GM12878 (cell line): ENCODE data around the gene MMP15. TPM values are rescaled to one million over a fixed set of nuclear protein-coding genes. Genes with fewer than 3 reads are reported as not detected.

Experiments
- ATAC-seq: fragments of 200-7000 bp; cut with Tn5 transposase; 3 replicates; pipeline ENCODE4 v1.9.1; 2020; ENCODE audit warnings: mild to moderate bottlenecking, moderate library complexity
- BruUV-seq: library from RNA; stranded (reverse); fragments of 400-500 nt; replicated peaks from 2 replicates; lab custom pipeline; 2021; lab: Mats Ljungman, UMichigan
- CTCF ChIA-PET: fragments of 300-600 bp; sonication (Branson Sonifier 250); formaldehyde crosslinking; extraction: SDS; loops from one replicate; lab custom pipeline; 2021; ENCODE audit warnings: inconsistent platforms; lab: Yijun Ruan, JAX
- POLR2A ChIA-PET: fragments of 350-600 bp; formaldehyde crosslinking; extraction: SDS; loops from one replicate; lab custom pipeline; 2021; ENCODE audit warnings: inconsistent platforms; lab: Charles Lee
- RAD21 ChIA-PET: fragments of 300-600 bp; sonication (Branson Sonifier 250); formaldehyde crosslinking; loops from one replicate; lab custom pipeline; 2023; ENCODE audit warnings: antibody characterized with exemption; ENCODE audit not compliant: unreplicated experiment; lab: Charles Lee
- SMC1A ChIA-PET: fragments of 300-600 bp; sonication (Branson Sonifier 250); formaldehyde crosslinking; loops from one replicate; lab custom pipeline; 2023; ENCODE audit not compliant: unreplicated experiment, uncharacterized antibody; lab: Charles Lee
- DNase-seq: peaks from one replicate; pipeline ENCODE4 v3.0.0-alpha.2; 2011; ENCODE audit warnings: low read depth, low spot score
- FAIRE-seq: peaks from 3 replicates; lab custom pipeline; 2011; peaks lifted over from hg19 to GRCh38; lab: Jason Lieb, UNC
- H2AFZ ChIP-seq: 2 replicates; pipeline ENCODE4 v1.6.0; 2011; ENCODE audit warnings: low read depth, low read length, control low read depth; ENCODE audit not compliant: control insufficient read depth
- H3K27ac ChIP-seq: 2 replicates; pipeline ENCODE4 v1.5.1; 2011; ENCODE audit warnings: control low read depth; ENCODE audit not compliant: control insufficient read depth, insufficient read depth
- H3K27me3 ChIP-seq, 2 experiments: replicated peaks in 1 of 2; 2 replicates each; pipeline versions ENCODE4 v1.6.0 to v1.6.1; 2011; ENCODE audit warnings: low read length in 1 of 2; ENCODE audit not compliant: control insufficient read depth in 2 of 2, insufficient read depth in 2 of 2
- H3K36me3 ChIP-seq, 2 experiments: 2 replicates each; pipeline ENCODE4 v1.5.1; 2011; ENCODE audit warnings: low read length in 1 of 2; ENCODE audit not compliant: control insufficient read depth in 2 of 2, insufficient read depth in 2 of 2
- H3K4me1 ChIP-seq: 2 replicates; pipeline ENCODE4 v1.6.1; 2011; ENCODE audit warnings: mild to moderate bottlenecking, low read length, moderate library complexity, mixed read lengths; ENCODE audit not compliant: control insufficient read depth, insufficient read depth
- H3K4me2 ChIP-seq: 2 replicates; pipeline ENCODE4 v1.6.0; 2011; ENCODE audit warnings: control low read depth; ENCODE audit not compliant: control insufficient read depth, insufficient read depth
- H3K4me3 ChIP-seq: fragments of 200-600 bp; sonication (generic); 2 replicates; pipeline ENCODE4 v1.5.1; 2016
- H3K79me2 ChIP-seq: 2 replicates; pipeline ENCODE4 v1.6.0; 2011; ENCODE audit warnings: low read length; ENCODE audit not compliant: control insufficient read depth, insufficient read depth
- H3K9ac ChIP-seq: 2 replicates; pipeline ENCODE4 v1.8.0; 2011; ENCODE audit warnings: low read length, control low read depth, mixed read lengths; ENCODE audit not compliant: control insufficient read depth, insufficient read depth
- H3K9me3 ChIP-seq: replicated peaks from 3 replicates; pipeline ENCODE4 v1.5.1; 2011; ENCODE audit warnings: mild to moderate bottlenecking, low read length; ENCODE audit not compliant: control insufficient read depth, insufficient read depth
- H4K20me1 ChIP-seq: 2 replicates; pipeline ENCODE4 v1.6.0; 2011; ENCODE audit not compliant: control insufficient read depth, insufficient read depth
- IRF4 ChIP-seq: IDR thresholded peaks from 2 replicates; pipeline ENCODE4 v1.6.1; 2011; ENCODE audit warnings: low read depth, low read length
- MTA3 ChIP-seq: IDR thresholded peaks from 2 replicates; pipeline ENCODE4 v1.6.1; 2012; ENCODE audit warnings: low read length, inconsistent platforms, borderline replicate concordance
- NR2C2 ChIP-seq: IDR thresholded peaks from 2 replicates; pipeline ENCODE4 v1.6.1; 2011; ENCODE audit warnings: borderline replicate concordance, low read depth; ENCODE audit not compliant: control insufficient read depth, insufficient read length
- SMC3 ChIP-seq: IDR thresholded peaks from 2 replicates; pipeline ENCODE4 v1.6.1; 2011; ENCODE audit warnings: low read length, improper control_type of control experiment, borderline replicate concordance
- SRF ChIP-seq, 2 experiments: IDR thresholded peaks; 2 replicates each; pipeline ENCODE4 v1.6.1; 2011; ENCODE audit warnings: low read depth in 2 of 2, low read length in 2 of 2, mild to moderate bottlenecking in 1 of 2, moderate library complexity in 1 of 2
- TCF7 ChIP-seq: IDR thresholded peaks from 2 replicates; pipeline ENCODE4 v1.6.1; 2014; ENCODE audit warnings: antibody characterized with exemption, borderline replicate concordance
- WGBS: methylation state at CpG from one replicate; pipeline ENCODE4 v1.1.6; 2016; ENCODE audit warnings: low lambda C conversion rate; ENCODE audit not compliant: insufficient replicate concordance, insufficient coverage; ENCODE audit errors: missing lambda C conversion rate; 5-methylcytosine and 5-hydroxymethylcytosine counted together
- in situ Hi-C: fragments of 300-500 bp; cut with MboI; formaldehyde crosslinking; loops from 9 replicates; pipeline ENCODE4 v1.14.3; 2018; ENCODE audit warnings: mixed read lengths
- intact Hi-C: fragments of 100-400 bp; cut with micrococcal nuclease; formaldehyde crosslinking; loops from one replicate; pipeline ENCODE4 v1.14.2; 2022; ENCODE audit not compliant: unreplicated experiment
- polyA plus RNA-seq, 11 experiments: library from polyadenylated mRNA; depleted of rRNA in 4 of 11; unstranded in 6 of 11; stranded (reverse) in 5 of 11; fragments of >200 nt; fragmentation: Nextera tagmentation in 4 of 11; fragmentation: Illumina TruSeq in 1 of 11; extraction: Ambion mirVana in 4 of 11; extraction: Trizol in 1 of 11; gene quantifications; 1 replicate in 1 of 11; 2 replicates in 10 of 11; pipeline versions ENCODE4 v1.2.1 to v1.2.3, GENCODE V29; 2011 to 2016; ENCODE audit warnings: inconsistent platforms in 2 of 11, missing spikeins in 2 of 11, low read depth in 1 of 11
- total RNA-seq, 4 experiments: library from RNA; depleted of rRNA in 3 of 4; stranded (reverse); fragments of >200 nt in 3 of 4; fragmentation: Illumina TruSeq in 1 of 4; extraction: Trizol in 1 of 4; gene quantifications; 2 replicates each; pipeline versions ENCODE4 v1.2.1 to v1.2.3, GENCODE V29; 2013 to 2021

MMP15 gene
- total and polyA plus RNA-seq, 10 of the 15 experiments (the other 5 are each of a cell fraction or from before 2014, with no cell fraction given) = 0.08 to 0.56 (median 0.10) TPM; not detected in 7

- FAIRE-seq (no peak), DNase-seq (no peak), ATAC-seq (no peak)
- POLR2A ChIA-PET = no interaction called here
- 24% methylated on average over 11 of the region's 11 CpGs for WGBS
- BruUV-seq = no TSS peak
- Histone ChIP-seq H3K27me3 (peaks cover 11 to 13% of the 10 kb centered on the region in 2 experiments), H3K79me2 (no peaks in the 10 kb centered on the region), H3K4me3 (no peak overlapping the region), H3K36me3 (no peaks in the 10 kb centered on the region), H3K4me2 (no peak overlapping the region), H4K20me1 (no peaks in the 10 kb centered on the region), H3K9me3 (no peaks in the 10 kb centered on the region), H3K4me1 (no peaks in the 10 kb centered on the region), H3K27ac (no peak overlapping the region), H2AFZ (no peak overlapping the region), H3K9ac (no peak overlapping the region)
- SMC1A ChIA-PET = no interaction called here
- in situ Hi-C loops (no loop called here), intact Hi-C loops (no loop called here)
- RAD21 ChIA-PET = no interaction called here
- no peak for TF ChIP-seq NR2C2
- no peak for TF ChIP-seq IRF4
- TF ChIP-seq SRF (IDR thresholded peaks at IDR 0.05; ENCODE audit: low read depth in 2 of 2, low read length in 2 of 2) = no peak
- TF ChIP-seq SMC3 = no peak
- no peak for TF ChIP-seq TCF7
- TF ChIP-seq MTA3 = no peak
- CTCF ChIA-PET = interaction anchor here (1.2 kb wide), 1 partner anchor 91 kb away, joined by 3 read pairs; no protein-coding TSS in a partner anchor
Observed at GRCh38 chr16:58030136-58030840, 4.7 kb downstream of the MMP15 start.
